H9 (cell line): ENCODE measurements around the gene HTR3A. TPM values are rescaled to one million over a fixed set of nuclear protein-coding genes. Genes with fewer than 3 reads are reported as not detected.

Source experiments
- DNase-seq: peaks from one replicate; pipeline ENCODE4 v3.0.0-alpha.2; 2017
- H2AFZ ChIP-seq: one replicate; pipeline ENCODE4 v1.6.1; 2013; ENCODE audit warnings: mild to moderate bottlenecking, low read length, control low read depth, moderate library complexity
- H2AK5ac ChIP-seq: 2 replicates; pipeline ENCODE4 v1.6.1; 2013; ENCODE audit warnings: low read length, control low read depth, mixed read lengths; ENCODE audit not compliant: insufficient read length
- H2BK120ac ChIP-seq: one replicate; pipeline ENCODE4 v1.6.1; 2013; ENCODE audit warnings: low read depth, mild to moderate bottlenecking, low read length, control low read depth, inconsistent platforms; ENCODE audit not compliant: poor library complexity, severe bottlenecking
- H2BK12ac ChIP-seq: 2 replicates; pipeline ENCODE4 v1.6.1; 2013; ENCODE audit warnings: low read length, control low read depth, mixed read lengths, low read depth; ENCODE audit not compliant: insufficient read length
- H2BK15ac ChIP-seq: 2 replicates; pipeline ENCODE4 v1.6.1; 2013; ENCODE audit warnings: low read depth, low read length, control low read depth
- H2BK20ac ChIP-seq: one replicate; pipeline ENCODE4 v1.6.1; 2013; ENCODE audit warnings: low read depth, mild to moderate bottlenecking, low read length, control low read depth, inconsistent platforms; ENCODE audit not compliant: poor library complexity, severe bottlenecking
- H2BK5ac ChIP-seq: 2 replicates; pipeline ENCODE4 v1.6.1; 2013; ENCODE audit warnings: low read length, control low read depth, mixed read lengths; ENCODE audit not compliant: insufficient read length
- H3K14ac ChIP-seq: 2 replicates; pipeline ENCODE4 v1.6.1; 2013; ENCODE audit warnings: low read length, control low read depth; ENCODE audit not compliant: insufficient read depth
- H3K18ac ChIP-seq: 2 replicates; pipeline ENCODE4 v1.6.1; 2013; ENCODE audit warnings: low read depth, mild to moderate bottlenecking, mixed read lengths, low read length, control low read depth; ENCODE audit not compliant: insufficient read length
- H3K23ac ChIP-seq: 2 replicates; pipeline ENCODE4 v1.6.1; 2013; ENCODE audit warnings: low read length, control low read depth, mixed read lengths, low read depth; ENCODE audit not compliant: insufficient read length
- H3K23me2 ChIP-seq: 2 replicates; pipeline ENCODE4 v1.6.1; 2013; ENCODE audit warnings: low read depth, mild to moderate bottlenecking, mixed read lengths, low read length, control low read depth; ENCODE audit not compliant: insufficient read length, poor library complexity, severe bottlenecking
- H3K27ac ChIP-seq: 2 replicates; pipeline ENCODE4 v1.5.1; 2013; ENCODE audit warnings: low read length, control low read depth, mixed read lengths, low read depth; ENCODE audit not compliant: insufficient read length
- H3K27me3 ChIP-seq: 2 replicates; pipeline ENCODE4 v1.6.1; 2013; ENCODE audit warnings: low read length, control low read depth, inconsistent platforms; ENCODE audit not compliant: insufficient read depth
- H3K4ac ChIP-seq: 2 replicates; pipeline ENCODE4 v1.6.1; 2013; ENCODE audit warnings: low read depth, mild to moderate bottlenecking, control low read depth, inconsistent platforms, low read length, moderate library complexity
- H3K4me1 ChIP-seq: 2 replicates; pipeline ENCODE4 v1.6.1; 2013; ENCODE audit warnings: low read length, control low read depth, inconsistent platforms; ENCODE audit not compliant: insufficient read depth
- H3K4me2 ChIP-seq: 2 replicates; pipeline ENCODE4 v1.6.1; 2013; ENCODE audit warnings: low read length, control low read depth, mixed read lengths; ENCODE audit not compliant: insufficient read length, insufficient read depth
- H3K56ac ChIP-seq: 2 replicates; pipeline ENCODE4 v1.6.1; 2013; ENCODE audit warnings: low read depth, mild to moderate bottlenecking, mixed read lengths, low read length, control low read depth; ENCODE audit not compliant: insufficient read length
- H3K79me1 ChIP-seq: 2 replicates; pipeline ENCODE4 v1.6.1; 2013; ENCODE audit warnings: low read depth, mild to moderate bottlenecking, moderate library complexity, low read length, control low read depth, inconsistent platforms; ENCODE audit not compliant: insufficient read depth, poor library complexity, severe bottlenecking
- H3K79me2 ChIP-seq: 2 replicates; pipeline ENCODE4 v1.6.1; 2013; ENCODE audit warnings: low read length, control low read depth, inconsistent platforms; ENCODE audit not compliant: insufficient read depth
- H3K9ac ChIP-seq: 2 replicates; pipeline ENCODE4 v1.6.1; 2013; ENCODE audit warnings: low read length, control low read depth, mixed read lengths; ENCODE audit not compliant: insufficient read length; ENCODE audit errors: extremely low read depth
- H3K9me3 ChIP-seq: one replicate; pipeline ENCODE4 v1.6.1; 2013; ENCODE audit warnings: low read depth, low read length, inconsistent platforms; ENCODE audit not compliant: control insufficient read depth
- H3T11ph ChIP-seq: one replicate; pipeline ENCODE4 v1.6.1; 2013; ENCODE audit warnings: mild to moderate bottlenecking, low read length, control low read depth, inconsistent platforms
- H4K20me1 ChIP-seq: one replicate; pipeline ENCODE4 v1.6.1; 2013; ENCODE audit not compliant: control insufficient read depth, insufficient read length, insufficient read depth
- H4K5ac ChIP-seq: 2 replicates; pipeline ENCODE4 v1.6.1; 2013; ENCODE audit warnings: low read depth, mild to moderate bottlenecking, mixed read lengths, low read length, control low read depth; ENCODE audit not compliant: insufficient read length
- H4K8ac ChIP-seq: replicated peaks from 2 replicates; pipeline ENCODE4 v1.6.1; 2013; ENCODE audit warnings: low read length, control low read depth, mixed read lengths, low read depth; ENCODE audit not compliant: insufficient read length
- H4K91ac ChIP-seq: 2 replicates; pipeline ENCODE4 v1.6.1; 2013; ENCODE audit warnings: low read depth, mild to moderate bottlenecking, moderate library complexity, mixed read lengths, low read length, control low read depth; ENCODE audit not compliant: insufficient read length
- H3K27ac Mint-ChIP-seq, 3 experiments: 2 replicates in 2 of 3; 3 replicates in 1 of 3; pipeline ENCODE4 v1.8.0; 2020 to 2021; ENCODE audit warnings: mixed read lengths in 3 of 3, mild to moderate bottlenecking in 1 of 3, moderate library complexity in 1 of 3
- H3K27me3 Mint-ChIP-seq: 2 replicates; pipeline ENCODE4 v1.8.0; 2021; ENCODE audit warnings: low read depth, mild to moderate bottlenecking, moderate library complexity, mixed read lengths
- H3K36me3 Mint-ChIP-seq, 3 experiments: 2 replicates in 2 of 3; 3 replicates in 1 of 3; pipeline ENCODE4 v1.8.0; 2020 to 2021; ENCODE audit warnings: low read depth in 3 of 3, mixed read lengths in 3 of 3; ENCODE audit not compliant: insufficient read depth in 1 of 3
- H3K4me1 Mint-ChIP-seq, 2 experiments: 2 replicates each; pipeline ENCODE4 v1.8.0; 2020; ENCODE audit warnings: mixed read lengths in 2 of 2
- H3K4me3 Mint-ChIP-seq, 2 experiments: 2 replicates in 1 of 2; 3 replicates in 1 of 2; pipeline ENCODE4 v1.8.0; 2020 to 2021; ENCODE audit warnings: mild to moderate bottlenecking in 2 of 2, mixed read lengths in 2 of 2, moderate library complexity in 1 of 2
- H3K9me3 Mint-ChIP-seq, 2 experiments: 2 replicates in 1 of 2; 3 replicates in 1 of 2; pipeline ENCODE4 v1.8.0; 2020; ENCODE audit warnings: mild to moderate bottlenecking in 2 of 2, mixed read lengths in 2 of 2, moderate library complexity in 1 of 2
- CTCF ChIP-seq: fragments of 200-600 bp; sonication (generic); conservative IDR thresholded peaks from 3 replicates; pipeline ENCODE4 v1.8.0; 2021; ENCODE audit warnings: antibody characterized with exemption, mild to moderate bottlenecking
- WGBS: extraction: QIAGEN DNeasy Blood & Tissue Kit; methylation state at CpG from one replicate; pipeline ENCODE4 v1.1.7; 2013; ENCODE audit warnings: missing lambda C conversion rate, low lambda C conversion rate, mixed read lengths; ENCODE audit not compliant: insufficient read length; ENCODE audit errors: extremely low coverage; 5-methylcytosine and 5-hydroxymethylcytosine counted together
- total RNA-seq: library from RNA; stranded (reverse); gene quantifications from 2 replicates; pipeline ENCODE4 v1.2.1, GENCODE V29; 2021

HTR3A gene
- total RNA-seq, 1 experiment from 2014 or later = 4.1 TPM

- DNase-seq = no peak
- Histone ChIP-seq H3K79me1 (no peaks in the 10 kb centered on the region), H3K4ac (no peak overlapping the region), H3K9ac (no peak overlapping the region), H3K79me2 (no peaks in the 10 kb centered on the region), H4K8ac (no peak overlapping the region), H3K27ac (no peak overlapping the region), H3K27me3 (no peaks in the 10 kb centered on the region), H3K56ac (no peak overlapping the region), H3T11ph (no peak overlapping the region), H2BK5ac (no peak overlapping the region), H4K20me1 (no peaks in the 10 kb centered on the region), H2BK15ac (no peak overlapping the region), H4K91ac (no peak overlapping the region), H4K5ac (no peak overlapping the region), H3K4me2 (no peak overlapping the region), H2BK120ac (no peak overlapping the region), H2BK20ac (no peak overlapping the region), H3K23ac (no peak overlapping the region), H2AK5ac (no peak overlapping the region), H3K4me1 (no peaks in the 10 kb centered on the region), H2BK12ac (no peak overlapping the region), H3K14ac (no peak overlapping the region), H3K23me2 (no peaks in the 10 kb centered on the region), H3K18ac (no peak overlapping the region), H2AFZ (no peak overlapping the region), H3K9me3 (no peaks in the 10 kb centered on the region)
- TF ChIP-seq CTCF = no peak
- H3K9me3 Mint-ChIP-seq = no peaks in the 10 kb centered on the region
- H3K27me3 Mint-ChIP-seq = peaks cover 4% of the 10 kb centered on the region; the same call in 1 of the 2 replicates
- peaks cover 2 to 3% of the 10 kb centered on the region in 2 experiments; a peak in 1 of 4 replicates for H3K4me1 Mint-ChIP-seq
- H3K4me3 Mint-ChIP-seq = no peak overlapping the region
- H3K36me3 Mint-ChIP-seq = no peaks in the 10 kb centered on the region
- no CpG with 5 or more reads among the region's 2 CpGs for WGBS
- H3K27ac Mint-ChIP-seq = no peak overlapping the region
Measured at GRCh38 chr11:114017723-114018122, 42.8 kb downstream of the HTR3A start.
